ENCODE results near the gene CDK14.

DNA sequence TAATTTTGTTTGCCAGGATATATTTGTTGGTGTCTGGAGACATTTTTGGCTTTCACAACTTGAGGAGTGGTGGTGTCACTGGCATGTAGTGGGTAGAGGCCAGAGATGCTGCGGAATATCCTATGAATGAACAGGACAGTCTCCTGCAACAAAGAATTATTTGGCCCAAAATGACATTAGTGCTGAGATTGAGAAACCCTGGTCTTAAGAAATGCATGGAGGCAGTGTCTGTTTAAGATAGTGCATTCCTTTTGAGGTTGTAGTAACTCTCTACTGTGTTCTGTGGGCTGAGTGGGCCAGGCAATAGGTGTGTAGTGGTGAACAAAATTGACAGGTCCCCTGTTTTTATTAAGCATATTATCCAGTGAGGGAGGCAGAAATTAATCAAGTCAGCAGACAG, 165.5 kb downstream of the CDK14 start:
- no peak for TF ChIP-seq CTCF (IDR thresholded peaks at IDR 0.05)
- TF ChIP-seq POLR2A (IDR thresholded peaks at IDR 0.05), result no peak
